Stimulated activated CD8-positive, alpha-beta memory T cell treated with anti-CD3 and anti-CD28 coated beads, Interleukin-12 subunit alpha, Interleukin-12 subunit beta, amount 100 ng/mL, for 24 hours (primary cell): ENCODE results near the gene PPDPF.

ENCODE experiments used
- DNase-seq: peaks from one replicate; pipeline ENCODE4 v3.0.0-alpha.2; 2020; ENCODE audit errors: extremely low read depth

PPDPF gene

DNA sequence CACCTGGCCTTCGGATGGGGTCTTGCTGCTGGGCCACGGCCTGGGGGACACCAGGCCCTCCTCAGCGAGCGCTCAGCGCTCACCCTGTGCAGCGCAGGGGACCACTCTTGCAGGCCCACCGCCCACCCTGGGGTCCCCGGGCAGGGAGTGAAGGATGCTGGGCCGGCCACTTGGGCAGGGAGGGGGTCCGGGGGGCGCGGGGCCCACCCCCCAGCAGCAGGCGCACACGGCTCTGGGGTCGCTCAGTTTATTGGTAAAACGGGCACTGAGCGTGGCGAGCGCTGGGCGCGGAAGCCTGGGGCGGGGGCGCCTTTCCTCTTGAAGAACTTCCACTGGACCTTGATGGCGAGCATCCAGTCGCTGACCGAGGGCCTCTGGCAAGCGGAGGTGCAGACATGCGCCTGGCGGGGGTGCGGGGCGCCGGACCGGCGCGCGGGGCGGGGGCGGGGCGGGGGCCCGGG lies 32.8 kb upstream of the PPDPF start:
- no peak for DNase-seq

DNA sequence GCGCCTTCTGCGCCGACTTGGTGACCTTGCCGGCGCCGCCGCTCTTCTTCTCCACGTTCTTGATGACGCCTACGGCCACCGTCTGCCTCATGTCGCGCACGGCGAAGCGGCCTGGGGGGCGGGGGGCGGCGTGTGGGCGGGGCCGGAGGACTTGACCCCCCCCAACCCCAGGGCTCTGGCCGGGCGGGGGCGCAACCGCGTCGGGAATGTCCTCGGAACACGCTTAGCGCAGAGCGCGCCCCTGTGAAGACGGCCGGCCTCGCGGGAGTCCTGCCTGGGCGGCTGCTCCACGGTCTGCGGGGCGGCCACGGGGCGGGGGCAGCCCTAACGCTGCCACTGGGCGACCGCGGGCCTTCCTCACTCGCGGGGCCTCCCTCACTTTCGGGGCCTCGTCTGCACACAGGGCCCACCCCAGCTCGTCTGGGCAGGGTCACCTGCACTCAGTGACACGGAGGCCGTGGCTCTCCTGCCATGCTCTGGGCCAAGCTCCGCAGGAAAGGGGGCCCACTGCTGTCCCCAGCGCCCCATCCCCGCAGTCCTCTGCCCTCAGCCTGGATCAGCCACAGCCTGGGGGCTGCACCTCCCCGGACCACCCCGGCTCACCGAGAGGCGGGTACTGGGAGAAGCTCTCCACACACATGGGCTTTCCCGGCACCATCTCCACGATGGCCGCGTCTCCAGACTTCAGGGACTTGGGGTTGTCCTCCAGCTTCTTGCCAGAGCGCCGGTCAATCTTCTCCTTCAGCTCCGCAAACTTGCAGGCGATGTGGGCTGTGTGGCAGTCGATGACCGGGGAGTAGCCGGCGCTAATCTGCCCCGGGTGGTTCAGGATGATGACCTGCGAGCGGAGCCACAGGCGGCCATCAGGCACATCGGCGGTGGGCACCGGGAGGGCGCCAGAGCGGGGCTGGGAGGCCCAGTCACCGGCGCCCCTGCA lies 32.0 kb upstream of the PPDPF start:
- DNase-seq: no peak

DNA sequence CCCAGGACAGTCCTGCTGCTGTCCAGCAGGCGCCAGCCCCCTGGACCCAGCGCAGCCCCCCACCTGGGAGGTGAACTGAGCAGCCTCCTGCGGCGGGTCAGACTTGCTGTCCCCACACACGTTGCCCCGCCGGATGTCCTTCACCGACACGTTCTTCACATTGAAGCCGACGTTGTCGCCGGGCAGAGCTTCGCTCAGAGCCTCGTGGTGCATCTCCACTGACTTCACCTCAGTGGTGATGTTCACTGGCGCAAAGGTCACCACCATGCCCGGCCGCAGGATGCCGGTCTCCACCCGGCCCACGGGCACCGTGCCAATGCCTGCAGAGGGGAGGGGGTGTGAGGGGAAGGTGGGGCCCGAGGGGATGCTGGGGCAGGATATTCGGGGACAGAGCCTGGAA lies 30.1 kb upstream of the PPDPF start:
- DNase-seq: no peak

DNA sequence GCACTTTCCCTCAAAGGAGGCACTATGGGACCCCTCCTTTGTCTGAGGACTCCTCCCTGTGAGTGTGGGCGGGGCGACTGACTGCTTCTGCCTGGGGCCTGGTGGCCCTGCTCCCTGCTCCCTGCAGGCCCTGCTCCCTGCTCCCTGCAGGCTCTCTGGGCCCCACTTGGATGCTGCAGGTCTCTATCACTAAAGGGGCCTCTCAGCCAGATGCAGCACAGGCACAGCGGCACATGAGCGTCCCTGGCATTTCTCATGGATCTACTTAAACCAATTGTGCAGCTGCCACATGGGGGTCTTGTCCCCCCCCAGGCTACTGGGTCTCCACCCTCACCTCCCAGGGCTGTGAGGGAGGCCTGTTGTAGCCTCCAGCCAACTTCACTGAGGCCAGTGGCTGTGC lies 29.5 kb upstream of the PPDPF start:
- no peak for DNase-seq

DNA sequence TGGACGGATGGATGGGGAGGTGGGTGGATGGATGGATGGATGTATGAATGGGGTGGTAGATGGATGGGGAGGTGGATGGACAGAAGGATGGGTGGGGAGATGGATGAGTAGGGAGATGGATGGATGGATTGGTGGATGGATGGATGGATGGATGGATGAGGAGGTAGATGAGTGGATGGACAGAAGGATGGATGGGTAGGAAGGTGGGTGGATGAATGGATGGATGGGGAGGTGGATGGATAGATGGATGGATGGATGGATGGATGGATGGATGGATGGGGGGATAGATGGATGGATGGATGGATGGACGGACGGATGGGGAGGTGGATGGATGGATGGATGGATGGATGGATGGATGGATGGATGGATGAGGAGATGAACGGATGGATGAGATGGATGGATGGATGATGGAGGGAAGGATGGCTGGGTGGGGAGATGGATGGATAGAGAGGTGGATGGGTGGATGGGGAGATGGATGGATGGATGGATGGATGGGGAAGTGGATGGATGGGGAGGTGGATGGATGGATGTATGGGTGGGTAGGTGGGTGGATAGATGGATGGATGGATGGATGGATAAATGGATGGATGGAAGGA lies 28.8 kb upstream of the PPDPF start:
- DNase-seq: no peak

DNA sequence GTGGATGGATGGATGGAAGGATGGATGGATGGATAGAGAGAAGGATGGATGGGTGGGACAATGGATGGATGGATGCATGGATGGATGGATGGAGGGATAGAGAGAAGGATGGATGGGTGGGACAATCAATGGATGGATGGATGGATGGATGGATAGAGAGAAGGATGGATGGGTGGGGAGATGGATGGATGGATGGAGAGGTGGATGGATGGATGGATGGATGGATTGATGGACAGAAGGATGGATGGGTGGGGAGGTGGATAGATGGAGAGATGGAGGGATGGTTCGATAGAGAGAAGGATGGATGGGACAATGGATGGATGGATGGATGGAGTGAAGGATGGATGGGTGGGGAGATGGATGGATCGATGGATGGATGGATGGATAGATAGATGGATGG lies 28.0 kb upstream of the PPDPF start:
- DNase-seq: no peak

DNA sequence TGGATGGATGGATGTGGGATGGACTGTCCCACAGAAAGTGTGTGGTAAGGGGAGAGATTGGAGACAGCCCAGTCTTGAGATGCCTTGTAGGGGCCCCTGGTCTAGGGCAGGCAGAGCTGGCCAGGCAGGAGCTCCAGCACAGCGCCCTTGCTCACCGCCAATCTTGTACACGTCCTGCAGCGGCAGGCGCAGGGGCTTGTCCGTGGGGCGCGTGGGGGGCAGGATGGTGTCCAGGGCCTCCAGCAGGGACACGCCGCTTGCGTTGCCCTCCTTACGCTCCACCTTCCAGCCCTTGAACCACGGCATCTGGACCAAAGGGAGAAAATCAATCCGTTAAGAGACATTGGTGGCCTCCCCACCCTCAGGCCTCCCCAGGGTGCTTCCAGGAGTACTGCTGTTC lies 27.6 kb upstream of the PPDPF start:
- DNase-seq: no peak

DNA sequence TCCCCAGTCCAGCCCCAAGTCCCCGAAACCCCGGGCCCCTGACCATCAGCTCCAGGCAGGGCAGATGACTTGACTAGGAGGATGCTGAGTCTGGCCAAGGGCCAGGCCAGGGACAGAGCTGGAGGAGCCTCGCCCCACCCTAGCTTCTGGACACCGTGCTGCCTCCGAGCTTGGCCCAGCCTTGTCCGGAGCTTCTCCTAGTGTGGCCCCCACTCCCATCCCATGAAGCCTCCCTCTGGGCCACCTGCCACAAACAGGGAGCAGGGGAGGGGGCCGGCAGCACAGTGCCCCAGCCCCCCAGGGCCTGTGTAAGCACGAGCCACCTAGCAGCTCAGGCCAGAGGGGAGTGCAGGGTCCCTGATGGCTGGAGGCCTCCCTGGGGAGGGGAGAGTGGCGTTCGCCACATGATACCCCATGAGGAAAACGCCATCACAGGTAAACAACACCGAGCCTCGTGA lies 27.0 kb upstream of the PPDPF start:
- DNase-seq: no peak

DNA sequence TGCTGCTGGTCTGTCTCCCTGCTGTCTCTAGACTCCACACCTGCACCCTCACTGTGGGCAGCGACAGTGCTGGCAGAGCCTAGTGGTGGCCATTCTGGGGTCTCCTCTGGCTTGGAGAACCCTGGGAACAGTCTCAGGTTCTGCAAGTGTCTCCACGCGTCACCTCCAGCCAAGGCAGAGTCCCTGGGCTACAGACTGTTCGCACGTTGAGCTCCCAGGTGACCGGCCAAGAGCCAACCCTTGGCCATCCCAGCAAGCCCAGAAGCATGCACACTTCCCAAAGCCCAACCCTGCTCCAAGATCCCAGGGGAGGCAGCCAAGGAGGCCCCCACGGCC lies 26.5 kb upstream of the PPDPF start:
- no peak for DNase-seq

DNA sequence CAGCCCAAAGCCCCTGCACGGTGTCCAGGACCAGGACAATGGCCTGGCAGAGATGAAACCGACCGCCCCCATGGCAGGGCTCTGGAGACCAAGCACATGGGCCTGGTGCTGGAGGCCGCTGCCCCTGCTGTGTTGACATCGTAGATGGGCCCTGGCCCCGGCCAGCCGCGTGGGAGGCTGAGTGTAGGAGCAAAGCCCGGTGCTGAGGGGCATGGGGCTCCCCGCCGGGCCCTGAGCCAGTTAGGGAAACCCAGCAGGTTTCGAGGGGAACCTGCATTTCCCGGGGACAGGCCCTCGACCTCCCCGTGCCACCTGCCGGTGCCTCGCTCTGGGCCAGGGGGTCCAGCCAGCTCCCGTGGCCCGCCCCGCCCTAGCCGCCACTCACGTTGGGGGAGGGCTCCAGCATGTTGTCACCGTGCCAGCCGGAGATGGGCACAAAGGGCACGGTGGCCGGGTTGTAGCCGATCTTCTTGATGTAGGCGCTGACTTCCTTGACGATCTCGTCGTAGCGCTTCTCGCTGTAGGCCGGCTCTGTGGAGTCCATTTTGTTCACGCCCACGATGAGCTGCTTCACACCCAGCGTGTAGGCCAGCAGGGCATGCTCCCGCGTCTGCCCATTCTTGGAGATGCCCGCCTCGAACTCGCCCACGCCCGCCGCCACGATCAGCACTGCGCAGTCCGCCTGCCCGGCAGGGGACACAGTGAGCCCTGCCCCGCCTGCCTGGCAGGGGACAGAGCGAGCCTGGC lies 26.0 kb upstream of the PPDPF start:
- no peak for DNase-seq

DNA sequence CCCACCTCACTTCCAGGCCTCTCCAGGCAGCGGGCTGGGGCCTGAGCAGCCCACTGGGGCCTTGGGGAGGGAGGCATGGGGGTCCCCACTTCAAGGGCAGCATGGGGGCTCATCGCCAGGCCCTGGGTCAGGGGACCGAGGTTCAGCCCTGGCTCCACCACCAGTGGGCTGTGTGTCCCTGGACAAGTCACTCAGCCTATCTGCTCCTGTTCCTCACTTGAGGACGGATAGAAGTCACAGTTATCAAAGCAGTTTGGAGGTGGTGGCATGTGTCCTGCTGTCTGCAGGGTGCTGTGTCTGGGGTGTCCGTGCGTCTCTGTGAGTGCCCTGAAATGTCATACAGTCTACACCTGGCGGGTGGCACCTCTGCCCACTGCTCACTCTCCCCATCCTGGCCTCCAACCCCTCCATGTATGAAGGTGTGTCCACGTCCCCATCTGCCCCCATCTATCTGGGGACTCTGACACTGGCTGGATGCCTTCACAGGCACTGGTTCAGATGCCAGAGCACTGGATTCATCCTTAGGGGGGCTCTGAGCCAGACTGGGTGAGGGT lies 25.3 kb upstream of the PPDPF start:
- no peak for DNase-seq

DNA sequence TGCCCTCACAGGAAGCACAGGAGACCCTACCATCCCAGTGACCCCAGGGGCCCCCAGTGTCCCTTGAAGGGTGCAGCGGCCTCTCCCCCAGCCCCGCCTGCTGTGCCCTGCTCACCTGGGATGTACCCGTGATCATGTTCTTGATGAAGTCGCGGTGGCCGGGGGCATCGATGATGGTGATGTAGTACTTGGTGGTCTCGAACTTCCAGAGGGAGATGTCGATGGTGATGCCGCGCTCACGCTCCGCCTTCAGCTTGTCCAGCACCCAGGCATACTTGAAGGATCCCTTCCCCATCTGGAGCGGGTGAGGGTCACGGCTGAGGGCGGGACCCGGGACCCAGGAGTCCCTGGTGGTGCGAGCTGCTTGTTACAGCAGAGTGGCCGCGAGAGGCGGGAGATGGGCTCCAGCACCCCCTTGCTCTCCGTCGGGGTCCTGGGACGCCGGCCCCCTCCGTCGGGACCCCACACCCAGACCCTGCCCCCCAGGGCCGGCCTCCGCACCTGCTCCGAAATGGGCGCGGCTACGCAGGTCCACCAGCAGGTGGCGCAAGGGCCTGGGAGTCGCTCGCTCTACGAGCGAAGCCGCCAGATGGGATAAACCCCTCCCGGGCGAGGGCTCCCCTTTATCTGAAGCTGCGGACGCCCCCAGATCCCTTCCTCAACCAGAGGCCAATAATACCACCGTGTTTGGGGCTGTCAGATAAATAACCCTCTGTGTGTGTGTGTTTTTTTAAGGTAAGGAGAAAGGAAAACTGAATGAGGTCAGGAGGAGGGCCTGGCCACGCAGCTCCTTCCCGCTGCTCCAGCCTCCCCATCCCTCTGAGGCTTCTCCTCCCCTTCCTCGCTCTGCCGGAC lies 24.6 kb upstream of the PPDPF start:
- peak; percentile 49 for DNase-seq

DNA sequence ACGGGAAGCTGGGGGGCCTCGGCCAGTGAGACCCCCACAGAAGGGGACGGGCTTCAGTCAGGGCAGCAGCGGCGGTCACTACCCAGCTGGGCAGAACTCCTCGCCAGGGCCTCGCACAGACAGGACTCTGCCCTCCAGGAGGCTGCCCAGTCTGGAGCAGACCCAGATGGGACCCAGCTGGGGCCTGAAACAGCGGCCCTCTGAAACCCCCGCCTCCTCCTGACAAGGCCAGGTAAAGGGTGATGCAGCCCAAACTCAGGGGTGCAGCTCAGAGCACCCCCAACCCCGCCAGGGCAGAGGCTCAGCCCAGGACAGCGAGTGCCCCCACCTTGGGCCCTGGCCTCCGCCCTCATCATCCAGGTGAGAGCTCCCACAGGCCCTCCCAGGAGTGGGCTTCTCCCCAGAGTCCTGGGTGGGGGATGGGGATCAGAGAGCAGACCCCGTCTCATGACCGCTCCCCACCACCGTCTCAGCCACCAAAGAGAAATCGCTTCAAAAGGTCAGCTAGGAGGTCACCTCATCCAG lies 23.9 kb upstream of the PPDPF start:
- no peak for DNase-seq

DNA sequence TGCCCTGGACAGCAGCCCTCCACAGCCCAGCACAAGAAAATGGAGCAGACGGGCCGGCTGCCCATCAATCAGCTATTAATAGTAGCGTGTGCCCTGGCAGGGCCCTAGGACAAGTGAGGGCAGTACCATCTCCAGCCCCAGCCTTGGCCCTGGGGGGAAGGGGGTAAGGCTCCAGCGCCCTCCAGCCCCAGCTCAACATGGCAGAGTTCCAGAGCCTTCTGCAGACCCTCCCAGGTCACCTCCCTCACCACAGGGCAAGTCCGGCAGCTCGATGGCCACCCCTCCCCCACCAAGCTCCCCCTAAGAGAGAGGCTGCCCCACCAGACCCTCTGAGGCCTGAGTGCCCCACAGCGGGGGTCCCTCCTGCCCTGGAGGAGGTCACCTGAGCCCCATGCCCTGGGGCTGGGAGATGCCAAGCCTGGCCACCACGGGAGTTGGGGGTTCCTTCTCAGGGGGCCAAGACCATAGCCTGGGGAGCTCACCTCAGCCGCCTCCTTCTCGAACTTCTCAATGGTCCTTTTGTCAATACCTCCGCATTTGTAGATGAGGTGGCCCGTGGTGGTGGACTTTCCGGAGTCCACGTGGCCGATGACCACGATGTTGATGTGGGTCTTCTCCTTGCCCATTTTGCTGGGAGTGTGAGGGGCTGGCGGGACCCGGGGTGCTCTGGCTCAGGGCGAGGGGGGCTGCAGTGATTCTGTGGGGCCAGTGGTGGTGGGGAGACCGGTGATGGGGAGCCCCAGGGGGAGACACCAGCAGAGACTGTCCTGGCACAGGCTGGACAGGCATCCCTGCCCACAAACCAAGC lies 23.2 kb upstream of the PPDPF start:
- no peak for DNase-seq

DNA sequence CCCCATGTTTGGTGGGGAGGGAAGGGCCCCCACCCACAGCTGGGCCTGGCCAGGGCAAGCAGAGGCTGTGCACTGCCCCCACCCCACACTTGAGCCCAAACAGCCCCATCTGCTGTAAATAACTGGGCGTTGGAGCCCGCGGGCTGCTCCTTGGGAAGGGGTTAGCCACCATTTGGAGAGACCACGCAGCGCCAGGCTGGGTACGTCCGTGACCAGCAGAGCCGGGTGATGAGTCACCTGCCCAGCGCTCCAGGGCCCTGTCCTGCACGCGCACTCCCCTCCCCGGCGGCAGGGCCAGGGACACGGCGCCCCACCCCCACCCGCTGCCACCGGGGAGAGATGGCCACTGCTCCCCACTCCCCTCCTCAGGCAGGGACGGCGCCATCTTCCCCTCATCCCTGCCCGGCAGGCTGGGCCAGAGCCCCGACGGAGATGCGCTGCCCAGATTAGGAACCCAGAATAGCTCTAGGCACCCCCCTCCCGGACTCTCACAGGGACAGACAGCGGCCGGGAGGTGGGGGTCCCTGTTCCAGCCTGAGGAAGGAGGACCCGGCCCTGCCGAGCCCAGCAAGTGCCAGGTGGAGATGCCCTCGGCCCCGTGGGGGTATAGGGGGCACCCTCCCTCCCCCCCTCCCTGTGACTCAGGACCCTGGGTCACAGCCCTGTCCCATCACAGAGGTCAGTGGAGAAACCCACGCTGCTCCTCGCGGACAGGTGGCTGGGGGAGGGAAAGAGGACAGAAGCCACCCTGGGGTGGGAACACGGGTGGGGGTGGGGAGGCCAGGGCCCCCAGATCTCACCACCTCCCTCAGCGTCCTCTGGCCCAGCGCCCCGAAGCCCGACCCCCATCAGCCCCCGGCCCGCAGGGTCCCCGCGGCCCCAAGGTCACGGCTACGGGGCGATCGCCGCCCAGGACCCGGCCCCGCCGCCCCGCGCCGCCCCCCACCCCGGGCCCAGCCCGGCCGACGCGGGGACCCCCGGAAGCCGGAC lies 22.3 kb upstream of the PPDPF start:
- no peak for DNase-seq

DNA sequence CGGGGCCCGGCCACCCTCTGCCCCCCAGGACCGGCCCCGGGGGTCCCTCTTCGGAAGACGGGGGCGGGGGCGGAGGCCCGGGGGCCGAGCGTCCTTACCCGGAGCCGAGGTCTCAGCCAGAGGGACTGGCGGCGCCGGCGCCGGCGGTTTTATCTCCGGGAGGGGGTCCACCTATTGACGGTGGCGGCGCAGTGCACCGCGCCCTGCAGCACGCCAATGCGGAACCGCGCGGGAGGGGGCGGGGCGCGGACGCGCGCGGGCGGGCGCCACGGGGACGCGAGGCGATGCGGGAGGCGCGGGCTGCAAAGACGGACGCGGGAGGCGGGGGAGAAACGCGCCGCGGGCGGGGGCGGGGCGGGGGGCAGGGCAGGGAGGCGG lies 21.6 kb upstream of the PPDPF start, which contains the start of gene EEF1A2:
Gene EEF1A2 (minus strand): TSS at position 124 of the 378 bp plus-strand sequence. CDS start 1,320 bp downstream, outside the sequence.
- DNase-seq: no peak

DNA sequence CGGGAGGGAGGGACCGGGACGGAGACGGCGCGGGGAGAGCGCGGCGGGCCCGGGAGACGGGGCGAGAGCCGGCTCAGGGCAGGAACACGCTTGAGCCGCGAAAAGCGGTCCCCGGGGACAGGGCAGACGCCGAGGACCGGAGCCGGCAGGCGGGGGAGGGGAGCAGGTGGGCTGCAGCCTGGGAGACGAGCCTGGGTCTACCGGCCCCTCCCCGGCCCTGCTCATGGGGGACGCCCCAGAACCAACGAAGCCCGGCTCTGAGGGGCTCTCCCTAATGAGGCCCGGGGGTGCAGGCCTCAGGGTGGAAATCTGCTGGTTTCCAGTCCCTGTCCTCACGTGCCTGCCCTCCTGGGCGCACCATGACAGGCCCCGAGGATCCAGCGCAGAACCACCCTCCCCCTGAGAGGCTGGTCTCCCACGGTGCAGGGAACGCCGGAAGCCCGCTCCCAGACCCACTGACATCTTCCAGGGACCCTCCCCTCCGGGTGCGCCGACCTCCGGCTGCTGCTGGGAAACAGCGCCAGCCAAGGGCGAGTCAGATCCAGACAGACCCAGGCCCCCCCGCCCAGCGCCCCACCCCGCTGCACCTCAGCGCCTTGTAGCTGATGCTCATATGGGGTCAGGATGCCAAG lies 21.1 kb upstream of the PPDPF start:
- no peak for DNase-seq

DNA sequence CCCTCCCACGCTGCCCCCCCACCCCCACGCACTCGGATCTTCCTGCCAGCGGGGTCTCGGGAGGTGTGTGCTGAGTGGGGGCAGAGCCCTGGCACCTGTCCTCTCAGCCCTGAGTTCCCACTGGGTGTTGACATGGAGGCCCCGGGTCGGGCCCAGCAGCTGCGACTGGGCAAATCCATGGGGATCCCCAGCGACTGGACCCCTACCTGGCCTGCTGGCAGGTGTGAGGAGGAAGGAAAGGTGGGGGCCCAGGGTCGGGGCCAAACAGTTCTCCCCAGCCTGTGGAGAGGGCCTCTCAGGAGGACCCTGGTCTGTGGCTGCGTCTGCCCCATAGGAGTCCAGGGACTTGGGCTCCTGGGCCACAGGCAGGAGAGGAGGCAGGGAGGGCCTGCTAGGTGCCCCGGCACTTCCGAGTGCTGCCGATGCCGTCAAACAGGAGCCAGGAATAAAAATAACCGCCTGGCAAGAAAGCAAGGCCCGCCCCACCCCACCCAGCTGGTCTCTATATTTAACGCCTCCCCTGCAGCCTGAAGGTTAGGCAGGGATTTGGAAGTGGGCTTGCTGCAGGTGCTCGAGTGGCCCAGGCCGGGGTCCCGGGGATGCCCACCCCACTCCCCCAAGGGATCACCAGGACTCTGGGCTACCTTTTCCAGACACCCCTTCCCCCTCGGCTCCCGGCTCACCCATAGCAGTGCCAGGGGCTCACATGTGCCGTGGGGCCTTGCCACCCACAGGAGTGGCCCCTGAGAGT lies 20.2 kb upstream of the PPDPF start:
- no peak for DNase-seq
